H1 (cell line): Measurements from ENCODE around the gene CIAO2A. TPM values are rescaled to one million over a fixed set of nuclear protein-coding genes. Genes with fewer than 3 reads are reported as not detected.

Source experiments
- CTCF ChIA-PET: fragments of 300-600 bp; sonication (Branson Sonifier 250); formaldehyde crosslinking; loops from one replicate; lab custom pipeline; 2021; ENCODE audit not compliant: partially characterized antibody; lab: Charles Lee
- POLR2A ChIA-PET: fragments of 300-600 bp; sonication (Branson Sonifier 250); formaldehyde crosslinking; loops from one replicate; lab custom pipeline; 2021; ENCODE audit warnings: inconsistent platforms; ENCODE audit not compliant: partially characterized antibody; lab: Charles Lee
- DNase-seq, 2 experiments: peaks; one replicate each; pipeline versions ENCODE4 v3.0.0 to v3.0.0-alpha.2; 2010 to 2022; ENCODE audit warnings: low spot score in 2 of 2, low read depth in 1 of 2, mixed read lengths in 1 of 2
- FAIRE-seq: peaks from 2 replicates; lab custom pipeline; 2011; peaks lifted over from hg19 to GRCh38; lab: Jason Lieb, UNC
- H2AFZ ChIP-seq: 2 replicates; pipeline ENCODE4 v1.8.1; 2012; ENCODE audit warnings: low read length, inconsistent platforms
- H2AK5ac ChIP-seq: 2 replicates; pipeline ENCODE4 v1.6.1; 2013; ENCODE audit warnings: low read depth, low read length
- H2BK120ac ChIP-seq: replicated peaks from 2 replicates; pipeline ENCODE3; 2013; ENCODE audit warnings: low read depth, low read length, inconsistent platforms
- H2BK12ac ChIP-seq: 2 replicates; pipeline ENCODE4 v1.6.1; 2013; ENCODE audit warnings: low read depth, low read length
- H2BK15ac ChIP-seq: 2 replicates; pipeline ENCODE4 v1.6.1; 2013; ENCODE audit warnings: low read length
- H2BK20ac ChIP-seq: 2 replicates; pipeline ENCODE4 v1.6.1; 2013; ENCODE audit warnings: low read length
- H2BK5ac ChIP-seq: 2 replicates; pipeline ENCODE4 v1.6.1; 2013; ENCODE audit warnings: low read depth, low read length
- H3K14ac ChIP-seq: 2 replicates; pipeline ENCODE4 v1.6.1; 2013; ENCODE audit warnings: inconsistent platforms; ENCODE audit not compliant: insufficient read length
- H3K18ac ChIP-seq: 2 replicates; pipeline ENCODE4 v1.6.1; 2013; ENCODE audit warnings: low read length; ENCODE audit errors: extremely low read depth
- H3K23ac ChIP-seq: 2 replicates; pipeline ENCODE4 v1.6.1; 2013; ENCODE audit warnings: inconsistent platforms; ENCODE audit not compliant: insufficient read length
- H3K23me2 ChIP-seq: 2 replicates; pipeline ENCODE4 v1.6.1; 2013; ENCODE audit warnings: low read depth, low read length
- H3K27ac ChIP-seq: 2 replicates; pipeline ENCODE4 v1.6.1; 2011; ENCODE audit warnings: low read depth, low read length, inconsistent platforms
- H3K27me3 ChIP-seq, 4 experiments: replicated peaks in 1 of 4; 1 replicate in 1 of 4; 2 replicates in 3 of 4; pipeline versions ENCODE4 v1.6.1 to v1.8.1; 2011 to 2013; ENCODE audit warnings: low read length in 3 of 4, mild to moderate bottlenecking in 3 of 4, inconsistent platforms in 2 of 4, mixed read lengths in 2 of 4, moderate library complexity in 1 of 4; ENCODE audit not compliant: control insufficient read depth in 3 of 4, insufficient read depth in 3 of 4; ENCODE audit errors: extremely low read depth in 1 of 4
- H3K36me3 ChIP-seq, 4 experiments: 2 replicates each; pipeline versions ENCODE4 v1.6.1 to v1.8.1; 2011 to 2013; ENCODE audit warnings: mild to moderate bottlenecking in 4 of 4, low read length in 3 of 4, moderate library complexity in 2 of 4, control low read depth in 1 of 4, inconsistent platforms in 1 of 4; ENCODE audit not compliant: insufficient read depth in 4 of 4, control insufficient read depth in 2 of 4
- H3K4ac ChIP-seq: replicated peaks from 2 replicates; pipeline ENCODE3; 2013; ENCODE audit warnings: low read length, low read depth, mixed read lengths, inconsistent platforms; ENCODE audit not compliant: insufficient read length
- H3K4me1 ChIP-seq, 4 experiments: replicated peaks in 1 of 4; 1 replicate in 1 of 4; 2 replicates in 3 of 4; pipeline versions ENCODE4 v1.6.1 to v1.8.1; 2011 to 2013; ENCODE audit warnings: low read length in 3 of 4, inconsistent platforms in 2 of 4, mixed read lengths in 1 of 4; ENCODE audit not compliant: insufficient read depth in 4 of 4, control insufficient read depth in 3 of 4
- H3K4me2 ChIP-seq, 2 experiments: 2 replicates each; pipeline versions ENCODE4 v1.6.1 to v1.8.1; 2011 to 2013; ENCODE audit warnings: low read depth in 2 of 2, low read length in 2 of 2, control low read depth in 1 of 2, inconsistent platforms in 1 of 2, mild to moderate bottlenecking in 1 of 2; ENCODE audit not compliant: insufficient read depth in 1 of 2
- H3K4me3 ChIP-seq, 4 experiments: fragments of 200-600, 300-600 bp in 1 of 4; sonication (generic), shearing (Covaris generic), sonication (Bioruptor Twin) in 1 of 4; 2 replicates each; pipeline versions ENCODE4 v1.5.1 to v1.8.1; 2011 to 2016; ENCODE audit warnings: low read length in 4 of 4, low read depth in 3 of 4, control low read depth in 2 of 4, inconsistent platforms in 2 of 4, mild to moderate bottlenecking in 2 of 4, mixed read lengths in 1 of 4, moderate library complexity in 1 of 4; ENCODE audit not compliant: insufficient read depth in 2 of 4; ENCODE audit errors: extremely low read depth in 1 of 4
- H3K56ac ChIP-seq: replicated peaks from 2 replicates; pipeline ENCODE3; 2013; ENCODE audit warnings: low read depth, mild to moderate bottlenecking, mixed read lengths, low read length, inconsistent platforms; ENCODE audit not compliant: insufficient read length
- H3K79me1 ChIP-seq: 2 replicates; pipeline ENCODE4 v1.6.1; 2013; ENCODE audit warnings: low read depth, low read length, control low read depth
- H3K79me2 ChIP-seq, 2 experiments: 2 replicates each; pipeline versions ENCODE4 v1.6.1 to v1.8.1; 2012 to 2013; ENCODE audit warnings: low read length in 2 of 2, mild to moderate bottlenecking in 2 of 2, inconsistent platforms in 1 of 2; ENCODE audit not compliant: insufficient read depth in 2 of 2, control insufficient read depth in 1 of 2
- H3K9ac ChIP-seq, 4 experiments: replicated peaks in 1 of 4; 1 replicate in 1 of 4; 2 replicates in 3 of 4; pipeline versions ENCODE4 v1.6.1 to v1.8.1; 2011 to 2013; ENCODE audit warnings: low read depth in 3 of 4, low read length in 3 of 4, control low read depth in 2 of 4, mild to moderate bottlenecking in 2 of 4, moderate library complexity in 2 of 4, inconsistent platforms in 1 of 4; ENCODE audit errors: extremely low read depth in 1 of 4
- H3K9me3 ChIP-seq, 2 experiments: 2 replicates each; pipeline versions ENCODE4 v1.6.1 to v1.8.1; 2012 to 2013; ENCODE audit warnings: mild to moderate bottlenecking in 2 of 2, moderate library complexity in 2 of 2, control low read depth in 1 of 2, inconsistent platforms in 1 of 2, low read depth in 1 of 2, low read length in 1 of 2, mixed read lengths in 1 of 2; ENCODE audit not compliant: insufficient read depth in 2 of 2
- H4K20me1 ChIP-seq, 2 experiments: replicated peaks in 1 of 2; 2 replicates each; pipeline versions ENCODE3 to v1.8.1; 2011 to 2013; ENCODE audit warnings: inconsistent platforms in 2 of 2, low read length in 2 of 2, mild to moderate bottlenecking in 1 of 2; ENCODE audit not compliant: insufficient read depth in 2 of 2, control insufficient read depth in 1 of 2
- H4K5ac ChIP-seq: 2 replicates; pipeline ENCODE4 v1.6.1; 2013; ENCODE audit warnings: low read length, low read depth, mixed read lengths, inconsistent platforms; ENCODE audit not compliant: insufficient read length
- H4K8ac ChIP-seq: 2 replicates; pipeline ENCODE4 v1.8.0; 2013; ENCODE audit warnings: mild to moderate bottlenecking, moderate library complexity, low read length, inconsistent platforms; ENCODE audit not compliant: insufficient read depth; ENCODE audit errors: extremely low read depth
- H4K91ac ChIP-seq: replicated peaks from 2 replicates; pipeline ENCODE3; 2013; ENCODE audit warnings: low read length, mixed read lengths, inconsistent platforms; ENCODE audit not compliant: insufficient read length
- BACH1 ChIP-seq: IDR thresholded peaks from 2 replicates; pipeline ENCODE4 v1.6.1; 2012; ENCODE audit warnings: low read length, improper control_type of control experiment
- BCL11A ChIP-seq, 2 experiments: IDR thresholded peaks; one replicate each; pipeline ENCODE4 v1.6.1; 2011; ENCODE audit warnings: low read depth in 2 of 2, low read length in 2 of 2, mild to moderate bottlenecking in 2 of 2
- CBX5 ChIP-seq: fragments of 300-800, 300-1000 bp; sonication (generic); IDR thresholded peaks from 2 replicates; pipeline ENCODE4 v1.7.1; 2016; ENCODE audit warnings: antibody characterized with exemption, low read length, low read depth
- CEBPB ChIP-seq: IDR thresholded peaks from 2 replicates; pipeline ENCODE4 v1.6.1; 2012; ENCODE audit warnings: low read depth, low read length
- EGR1 ChIP-seq: IDR thresholded peaks from 2 replicates; pipeline ENCODE4 v1.6.1; 2011; ENCODE audit warnings: low read depth, low read length, borderline replicate concordance
- KDM1A ChIP-seq: fragments of 200-600, 300-600 bp; sonication (generic); IDR thresholded peaks from 2 replicates; pipeline ENCODE4 v1.7.1; 2016; ENCODE audit warnings: mild to moderate bottlenecking, low read length, borderline replicate concordance
- KDM4A ChIP-seq: IDR thresholded peaks from one replicate; pipeline ENCODE4 v1.7.1; 2012; ENCODE audit warnings: low read depth, mild to moderate bottlenecking, moderate library complexity, low read length, inconsistent platforms; ENCODE audit not compliant: severe bottlenecking
- NRF1 ChIP-seq: IDR thresholded peaks from 2 replicates; pipeline ENCODE4 v1.6.1; 2011; ENCODE audit warnings: mild to moderate bottlenecking, low read depth, low read length, improper control_type of control experiment
- POLR2A ChIP-seq, 2 experiments: IDR thresholded peaks; 1 replicate in 1 of 2; 2 replicates in 1 of 2; pipeline ENCODE4 v1.6.1; 2011; ENCODE audit warnings: low read depth in 2 of 2, low read length in 2 of 2, mild to moderate bottlenecking in 2 of 2; ENCODE audit errors: control extremely low read depth in 1 of 2
- POLR2AphosphoS5 ChIP-seq: IDR thresholded peaks from 2 replicates; pipeline ENCODE4 v1.6.1; 2011; ENCODE audit warnings: low read depth, low read length
- RBBP5 ChIP-seq: IDR thresholded peaks from 2 replicates; pipeline ENCODE4 v1.7.1; 2012; ENCODE audit warnings: low read depth, mild to moderate bottlenecking, inconsistent platforms, low read length, moderate library complexity, borderline replicate concordance
- TCF12 ChIP-seq: IDR thresholded peaks from 2 replicates; pipeline ENCODE4 v1.6.1; 2011; ENCODE audit warnings: low read depth, mild to moderate bottlenecking, low read length
- WGBS, 2 experiments: shearing (Covaris generic) in 1 of 2; methylation state at CpG; one replicate each; pipeline versions ENCODE4 v1.1.6 to v1.1.7; 2013 to 2015; ENCODE audit warnings: low lambda C conversion rate in 2 of 2, mixed read lengths in 2 of 2, inconsistent platforms in 1 of 2, low coverage in 1 of 2, missing lambda C conversion rate in 1 of 2; ENCODE audit not compliant: insufficient replicate concordance in 2 of 2, insufficient coverage in 1 of 2, insufficient read length in 1 of 2; ENCODE audit errors: extremely low coverage in 1 of 2, missing lambda C conversion rate in 1 of 2; 5-methylcytosine and 5-hydroxymethylcytosine counted together
- polyA plus RNA-seq, 7 experiments: library from polyadenylated mRNA; depleted of rRNA in 3 of 7; stranded (reverse) in 5 of 7; unstranded in 2 of 7; fragments of >200 nt in 5 of 7; fragments of 200-250 nt in 2 of 7; gene quantifications; 1 replicate in 5 of 7; 2 replicates in 1 of 7; 4 replicates in 1 of 7; pipeline versions ENCODE4 v1.2.1 to v1.2.3, GENCODE V29; 2011 to 2013; ENCODE audit warnings: missing spikeins in 2 of 7, mixed read lengths in 2 of 7
- total RNA-seq: library from RNA; stranded (reverse); fragmentation: NEBNext Ultra II Directional; extraction: Animal tissue kit (Norgen Biotek cat#: 25700); gene quantifications from 2 replicates; pipeline ENCODE4 v1.2.1, GENCODE V29; 2021
- TF ChIP-seq, protein P1 (sequence below): IDR thresholded peaks from 2 replicates; pipeline ENCODE4 v1.6.1; 2011; ENCODE audit warnings: low read depth, mild to moderate bottlenecking, low read length; ENCODE audit not compliant: insufficient read depth

The CIAO2A gene
- total and polyA plus RNA-seq, 2 of the 8 experiments (the other 6 are each of a cell fraction or from before 2014, with no cell fraction given), result 76.4 to 86.5 TPM

DNA sequence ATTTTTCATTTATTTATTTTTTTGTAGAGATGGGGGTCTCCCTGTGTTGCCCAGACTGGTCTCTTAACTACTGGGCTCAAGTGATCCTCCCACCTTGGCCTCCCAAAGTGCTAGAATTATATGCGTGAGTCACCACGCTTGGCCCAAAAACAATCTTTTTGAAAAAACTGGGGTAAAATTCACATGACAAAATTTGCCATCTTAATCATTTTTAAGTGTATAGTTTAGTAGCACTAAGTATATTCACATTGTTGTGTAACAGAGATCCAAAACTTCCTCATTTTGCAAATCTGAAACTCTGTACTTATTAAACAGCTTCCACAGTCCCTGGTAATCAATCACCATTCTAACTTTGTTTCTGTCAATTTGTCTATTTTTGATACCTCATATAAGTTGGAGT, 7.3 kb upstream of the CIAO2A start:
- Histone ChIP-seq H3K4ac (no peak overlapping the region), H3K14ac (no peak overlapping the region), H3K23ac (no peak overlapping the region), H3K56ac (no peak overlapping the region), H3K36me3 (no peaks in the 10 kb centered on the region), H4K91ac (no peak overlapping the region), H3K27ac (no peak overlapping the region), H3K18ac (no peak overlapping the region), H2BK15ac (no peak overlapping the region), H4K5ac (no peak overlapping the region), H4K20me1 (peaks cover 0 to 2% of the 10 kb centered on the region in 2 experiments), H3K23me2 (peaks cover 4% of the 10 kb centered on the region), H3K4me2 (no peak overlapping the region), H4K8ac (no peak overlapping the region), H3K9ac (no peak overlapping the region), H3K9me3 (no peaks in the 10 kb centered on the region), H3K4me3 (no peak overlapping the region), H3K79me2 (peaks cover 0 to 72% of the 10 kb centered on the region in 2 experiments; a peak in 2 of 4 replicates), H3K27me3 (peaks cover 0 to 1% (median 0%) of the 10 kb centered on the region in 4 experiments; a peak in 1 of 7 replicates), H3K79me1 (peaks cover 2% of the 10 kb centered on the region; the same call in 1 of the 2 replicates), H2BK12ac (no peak overlapping the region), H2BK20ac (no peak overlapping the region), H2AK5ac (no peak overlapping the region), H2AFZ (no peak overlapping the region), H2BK5ac (no peak overlapping the region), H2BK120ac (no peak overlapping the region), H3K4me1 (peaks cover 0 to 4% (median 2%) of the 10 kb centered on the region in 4 experiments; a peak in 4 of 7 replicates)
- DNase-seq, result no peak
- POLR2A ChIA-PET, result interaction anchor here (1.6 kb wide), 1 partner anchor 9 kb away, joined by 5 read pairs; no protein-coding TSS in a partner anchor
- WGBS, 2 experiments, result 95% methylated on average over 2 of the region's 2 CpGs; no CpG with 5 or more reads in 1 of the 2 experiments
- CTCF ChIA-PET, result interaction anchor here (0.7 to 1.4 kb wide), 2 partner anchors 49 to 627 kb away, joined by 3 read pairs; no protein-coding TSS in a partner anchor
- no peak for FAIRE-seq
- TF ChIP-seq POLR2AphosphoS5 (no peak), CEBPB (no peak), EGR1 (no peak), TCF12 (no peak), POLR2A (IDR thresholded peaks at IDR 0.05; ENCODE audit: control extremely low read depth in 1 of 2, low read depth in 2 of 2, low read length in 2 of 2) (no peak), RBBP5 (no peak), KDM1A (no peak), BCL11A (IDR thresholded peaks at IDR 0.05; ENCODE audit: low read depth in 2 of 2, low read length in 2 of 2) (no peak), KDM4A (no peak), NRF1 (no peak), CBX5 (no peak), BACH1 (no peak)
- TF ChIP-seq, protein P1, sequence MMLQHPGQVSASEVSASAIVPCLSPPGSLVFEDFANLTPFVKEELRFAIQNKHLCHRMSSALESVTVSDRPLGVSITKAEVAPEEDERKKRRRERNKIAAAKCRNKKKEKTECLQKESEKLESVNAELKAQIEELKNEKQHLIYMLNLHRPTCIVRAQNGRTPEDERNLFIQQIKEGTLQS, result no peak
